HL-60 (cell line): ENCODE data around the gene GALNT9.

Source experiments
- GABPA ChIP-seq: IDR thresholded peaks from 2 replicates; pipeline ENCODE4 v1.6.1; 2012; ENCODE audit warnings: low read depth
- POLR2AphosphoS5 ChIP-seq: IDR thresholded peaks from 2 replicates; pipeline ENCODE4 v1.6.1; 2012; ENCODE audit warnings: low read depth
- REST ChIP-seq: IDR thresholded peaks from 2 replicates; pipeline ENCODE4 v1.6.1; 2012; ENCODE audit warnings: low read depth; ENCODE audit not compliant: insufficient replicate concordance
- TF ChIP-seq, protein P1 (sequence below): IDR thresholded peaks from one replicate; pipeline ENCODE4 v1.5.1; 2011; ENCODE audit warnings: low read length, control low read depth, inconsistent platforms; ENCODE audit not compliant: insufficient read depth

DNA sequence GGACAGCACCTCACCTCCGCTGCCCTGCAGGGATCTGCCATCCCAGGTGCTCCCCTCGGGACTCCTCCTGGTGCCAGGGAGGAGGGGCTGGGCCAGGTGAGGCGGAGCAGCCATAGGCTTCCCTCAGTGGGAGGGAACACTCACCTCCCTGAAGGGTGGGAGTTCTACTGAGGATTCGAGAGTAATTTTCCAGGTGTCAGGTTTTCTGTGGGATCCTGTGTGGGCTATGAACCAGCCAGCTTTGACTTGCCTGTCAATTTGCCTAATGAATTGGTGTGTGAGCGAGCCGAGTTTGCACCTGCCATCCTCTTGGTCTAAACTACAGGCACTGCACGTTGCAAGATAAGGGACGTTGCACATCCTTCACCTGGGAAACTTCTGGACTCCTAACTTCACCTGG is 134.8 kb downstream of the GALNT9 start:
- TF ChIP-seq, protein P1, sequence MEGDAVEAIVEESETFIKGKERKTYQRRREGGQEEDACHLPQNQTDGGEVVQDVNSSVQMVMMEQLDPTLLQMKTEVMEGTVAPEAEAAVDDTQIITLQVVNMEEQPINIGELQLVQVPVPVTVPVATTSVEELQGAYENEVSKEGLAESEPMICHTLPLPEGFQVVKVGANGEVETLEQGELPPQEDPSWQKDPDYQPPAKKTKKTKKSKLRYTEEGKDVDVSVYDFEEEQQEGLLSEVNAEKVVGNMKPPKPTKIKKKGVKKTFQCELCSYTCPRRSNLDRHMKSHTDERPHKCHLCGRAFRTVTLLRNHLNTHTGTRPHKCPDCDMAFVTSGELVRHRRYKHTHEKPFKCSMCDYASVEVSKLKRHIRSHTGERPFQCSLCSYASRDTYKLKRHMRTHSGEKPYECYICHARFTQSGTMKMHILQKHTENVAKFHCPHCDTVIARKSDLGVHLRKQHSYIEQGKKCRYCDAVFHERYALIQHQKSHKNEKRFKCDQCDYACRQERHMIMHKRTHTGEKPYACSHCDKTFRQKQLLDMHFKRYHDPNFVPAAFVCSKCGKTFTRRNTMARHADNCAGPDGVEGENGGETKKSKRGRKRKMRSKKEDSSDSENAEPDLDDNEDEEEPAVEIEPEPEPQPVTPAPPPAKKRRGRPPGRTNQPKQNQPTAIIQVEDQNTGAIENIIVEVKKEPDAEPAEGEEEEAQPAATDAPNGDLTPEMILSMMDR, result no peak
- TF ChIP-seq POLR2AphosphoS5, result no peak
- no peak for TF ChIP-seq REST
- no peak for TF ChIP-seq GABPA
